ENCODE measurements around the gene CPN2.

- no peak for TF ChIP-seq SP2 (IDR thresholded peaks at IDR 0.05; ENCODE audit: low read length)
- no peak for TF ChIP-seq RFX5 (IDR thresholded peaks at IDR 0.05; ENCODE audit: borderline replicate concordance, low read depth, low read length)
- TF ChIP-seq, protein P1, sequence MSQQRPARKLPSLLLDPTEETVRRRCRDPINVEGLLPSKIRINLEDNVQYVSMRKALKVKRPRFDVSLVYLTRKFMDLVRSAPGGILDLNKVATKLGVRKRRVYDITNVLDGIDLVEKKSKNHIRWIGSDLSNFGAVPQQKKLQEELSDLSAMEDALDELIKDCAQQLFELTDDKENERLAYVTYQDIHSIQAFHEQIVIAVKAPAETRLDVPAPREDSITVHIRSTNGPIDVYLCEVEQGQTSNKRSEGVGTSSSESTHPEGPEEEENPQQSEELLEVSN (IDR thresholded peaks at IDR 0.05), result no peak
- TF ChIP-seq EZH2 (IDR thresholded peaks at IDR 0.05; ENCODE audit: low read depth, low read length, severe bottlenecking), result no peak
- TF ChIP-seq TBP (IDR thresholded peaks at IDR 0.05; ENCODE audit: low read depth, low read length), result no peak
- TF ChIP-seq, protein P2, sequence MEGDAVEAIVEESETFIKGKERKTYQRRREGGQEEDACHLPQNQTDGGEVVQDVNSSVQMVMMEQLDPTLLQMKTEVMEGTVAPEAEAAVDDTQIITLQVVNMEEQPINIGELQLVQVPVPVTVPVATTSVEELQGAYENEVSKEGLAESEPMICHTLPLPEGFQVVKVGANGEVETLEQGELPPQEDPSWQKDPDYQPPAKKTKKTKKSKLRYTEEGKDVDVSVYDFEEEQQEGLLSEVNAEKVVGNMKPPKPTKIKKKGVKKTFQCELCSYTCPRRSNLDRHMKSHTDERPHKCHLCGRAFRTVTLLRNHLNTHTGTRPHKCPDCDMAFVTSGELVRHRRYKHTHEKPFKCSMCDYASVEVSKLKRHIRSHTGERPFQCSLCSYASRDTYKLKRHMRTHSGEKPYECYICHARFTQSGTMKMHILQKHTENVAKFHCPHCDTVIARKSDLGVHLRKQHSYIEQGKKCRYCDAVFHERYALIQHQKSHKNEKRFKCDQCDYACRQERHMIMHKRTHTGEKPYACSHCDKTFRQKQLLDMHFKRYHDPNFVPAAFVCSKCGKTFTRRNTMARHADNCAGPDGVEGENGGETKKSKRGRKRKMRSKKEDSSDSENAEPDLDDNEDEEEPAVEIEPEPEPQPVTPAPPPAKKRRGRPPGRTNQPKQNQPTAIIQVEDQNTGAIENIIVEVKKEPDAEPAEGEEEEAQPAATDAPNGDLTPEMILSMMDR (IDR thresholded peaks at IDR 0.05; ENCODE audit: control extremely low read depth in 1 of 3, insufficient read depth in 1 of 3, low read depth in 1 of 3, low read length in 3 of 3), result no peak
- no peak for TF ChIP-seq POU5F1 (IDR thresholded peaks at IDR 0.05; ENCODE audit: low read depth, low read length)
These were observed 28.1 kb upstream of the CPN2 start for GRCh38 chr3:194379231-194379630.

Measured in H1 (cell line).